Stimulated activated naive B cell treated with anti-CD40 and anti-IgM and Interleukin-4, amounts not matched to agents 10 μg/mL and 1 μg/mL and 100 μg/mL, for 72 hours (primary cell): ENCODE measurements around the gene MROH8.
A peak's percentile ranks its signal among the peaks of the same experiment; 100 is the strongest.

Experiments used
- ATAC-seq, 2 donors: fragments of 150-1000 bp; cut with Tn5 transposase; replicated peaks; 2 replicates each; pipeline ENCODE4 v1.10.0; 2021; ENCODE audit warnings: moderate library complexity in 1 of 2
- DNase-seq: peaks from one replicate; pipeline ENCODE4 v3.0.0; 2021
- H3K27ac Mint-ChIP-seq: one replicate; pipeline ENCODE4 v1.8.0; 2022; ENCODE audit warnings: mild to moderate bottlenecking, mixed read lengths
- H3K27me3 Mint-ChIP-seq, 2 donors: one replicate each; pipeline ENCODE4 v1.8.0; 2022; ENCODE audit warnings: mixed read lengths in 2 of 2
- H3K36me3 Mint-ChIP-seq, 2 donors: one replicate each; pipeline ENCODE4 v1.8.0; 2022; ENCODE audit warnings: mixed read lengths in 2 of 2, mild to moderate bottlenecking in 1 of 2
- H3K4me1 Mint-ChIP-seq, 2 donors: one replicate each; pipeline ENCODE4 v1.8.0; 2022; ENCODE audit warnings: mixed read lengths in 2 of 2, mild to moderate bottlenecking in 1 of 2
- H3K4me3 Mint-ChIP-seq, 2 donors: one replicate each; pipeline ENCODE4 v1.8.0; 2022; ENCODE audit warnings: mild to moderate bottlenecking in 2 of 2, mixed read lengths in 2 of 2, moderate library complexity in 1 of 2
- H3K9me3 Mint-ChIP-seq, 2 donors: one replicate each; pipeline ENCODE4 v1.8.0; 2022; ENCODE audit warnings: mixed read lengths in 2 of 2, mild to moderate bottlenecking in 1 of 2

MROH8 gene

DNA sequence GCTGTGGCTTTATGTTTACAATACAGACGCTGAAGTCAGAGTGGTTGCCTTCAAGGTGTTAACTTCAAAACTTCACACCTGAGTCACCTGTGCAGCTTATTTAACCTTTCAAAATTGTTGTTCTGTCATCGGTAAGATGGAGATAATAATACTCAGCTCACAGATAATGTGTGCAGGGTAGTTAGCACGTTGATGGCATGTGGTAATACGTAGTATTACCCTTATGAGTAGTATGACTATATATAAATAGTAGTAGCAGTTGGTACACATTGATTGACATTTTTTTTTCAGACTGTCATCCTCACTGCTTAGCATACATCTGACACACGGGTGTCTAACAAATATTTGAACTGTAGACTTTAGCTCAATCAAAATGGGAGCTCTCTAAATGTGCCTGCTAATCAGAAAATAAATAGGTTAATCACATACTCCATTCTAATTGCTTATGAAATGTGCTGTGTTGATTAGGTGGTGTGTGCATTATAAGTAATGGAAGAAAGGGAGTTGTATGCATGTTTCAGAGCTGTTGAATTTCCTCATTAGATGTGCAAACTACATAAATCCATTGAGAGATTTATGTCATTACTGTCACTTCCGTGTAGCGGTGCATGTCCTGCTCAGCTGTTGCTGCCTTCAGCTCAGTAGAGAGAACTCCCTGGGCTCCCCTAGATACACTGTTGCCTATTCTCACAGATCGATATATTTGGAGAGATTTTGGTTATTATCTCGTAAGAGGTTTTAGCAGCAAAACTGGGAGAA is 11.2 kb upstream of the MROH8 start:
- ATAC-seq, result no peak
- no peak overlapping the region for H3K4me3 Mint-ChIP-seq
- H3K9me3 Mint-ChIP-seq, result no peaks in the 10 kb centered on the region
- H3K27ac Mint-ChIP-seq, result peak overlapping the region; percentile 14
- no peak for DNase-seq
- peaks cover 46 to 68% of the 10 kb centered on the region in 2 donors for H3K36me3 Mint-ChIP-seq
- H3K4me1 Mint-ChIP-seq, result peaks cover 52 to 74% of the 10 kb centered on the region in 2 donors
- no peaks in the 10 kb centered on the region for H3K27me3 Mint-ChIP-seq

DNA sequence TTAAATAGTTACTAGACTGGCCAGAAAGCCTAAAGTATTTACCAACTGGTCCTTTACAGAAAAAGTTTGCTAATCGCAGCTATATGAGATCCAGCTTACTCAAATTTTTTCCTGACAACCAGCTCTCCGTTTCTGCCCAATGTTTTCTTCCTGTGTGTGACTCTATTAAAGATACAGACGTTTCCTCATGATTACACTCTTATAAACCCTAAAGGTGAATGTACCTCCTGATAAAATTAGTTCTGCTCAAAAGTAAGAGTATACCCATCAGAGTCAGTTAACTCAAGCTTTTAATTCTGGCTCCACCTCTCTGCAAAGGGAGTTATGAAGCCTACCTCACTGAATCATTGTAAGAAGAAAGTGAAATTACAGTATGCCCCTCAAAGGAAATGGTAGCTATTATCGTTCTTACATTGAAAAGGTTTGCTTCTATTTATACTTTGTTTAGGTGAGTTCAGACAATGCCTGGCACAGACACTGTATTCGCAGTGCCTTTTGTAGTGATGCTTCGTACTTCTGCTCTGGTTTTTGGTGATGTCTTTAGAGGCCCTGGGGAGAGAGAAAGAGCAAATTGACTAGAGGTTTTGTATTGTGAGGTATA is 10.2 kb upstream of the MROH8 start:
- peaks cover 46 to 68% of the 10 kb centered on the region in 2 donors for H3K36me3 Mint-ChIP-seq
- no peaks in the 10 kb centered on the region for H3K9me3 Mint-ChIP-seq
- H3K4me1 Mint-ChIP-seq, result peaks cover 45 to 69% of the 10 kb centered on the region in 2 donors
- H3K27ac Mint-ChIP-seq, result peak overlapping the region; percentile 37
- ATAC-seq (peak; percentile 73 to 77), DNase-seq (no peak)
- H3K4me3 Mint-ChIP-seq, result peak overlapping the region; percentile 21 to 47
- no peaks in the 10 kb centered on the region for H3K27me3 Mint-ChIP-seq

DNA sequence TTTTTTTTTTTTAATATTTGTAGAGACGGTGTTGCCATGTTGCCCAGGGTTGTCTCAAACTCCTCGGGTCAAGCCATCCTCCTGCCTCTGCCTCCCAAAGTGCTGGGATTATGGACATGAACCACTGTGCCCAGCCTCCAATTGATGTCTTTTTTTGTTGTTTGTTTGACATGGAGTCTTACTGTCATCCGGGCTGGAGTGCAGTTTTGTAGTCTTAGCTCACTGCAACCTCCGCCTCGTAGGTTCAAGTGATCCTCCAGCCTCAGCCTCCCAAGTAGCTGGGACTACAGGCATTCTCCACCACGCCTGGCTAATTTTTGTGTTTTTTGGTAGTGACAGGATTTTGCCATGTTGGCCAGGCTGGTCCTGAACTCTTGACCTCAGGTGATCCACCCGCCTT is 9.4 kb upstream of the MROH8 start:
- ATAC-seq, result no peak
- no peak for DNase-seq
- Mint-ChIP-seq H3K27ac (no peak overlapping the region), H3K27me3 (no peaks in the 10 kb centered on the region), H3K4me1 (peaks cover 45 to 69% of the 10 kb centered on the region in 2 donors), H3K9me3 (no peaks in the 10 kb centered on the region), H3K4me3 (no peak overlapping the region), H3K36me3 (peaks cover 49 to 69% of the 10 kb centered on the region in 2 donors)

DNA sequence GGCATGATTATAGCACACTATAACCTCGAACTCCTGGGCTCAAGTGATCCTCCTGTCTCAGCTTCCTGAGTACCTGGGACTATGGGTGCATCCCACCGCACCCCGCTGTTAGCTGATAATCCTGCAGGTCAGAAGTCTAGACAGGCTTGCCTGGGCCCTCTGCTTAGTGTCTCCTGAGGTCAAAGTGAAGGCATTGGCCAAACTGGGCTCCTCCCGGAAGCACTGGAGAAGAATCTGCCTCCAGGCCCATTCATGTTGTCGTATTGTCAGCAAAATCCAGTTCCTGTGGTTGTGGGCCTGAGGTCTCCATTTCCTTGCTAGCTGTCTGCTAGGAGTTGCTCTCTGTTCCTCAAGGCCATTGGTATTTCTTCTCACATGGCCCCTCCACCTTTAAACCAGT is 6.3 kb upstream of the MROH8 start:
- Mint-ChIP-seq H3K36me3 (peaks cover 40 to 63% of the 10 kb centered on the region in 2 donors), H3K27me3 (no peaks in the 10 kb centered on the region), H3K9me3 (no peaks in the 10 kb centered on the region), H3K4me1 (peaks cover 40 to 73% of the 10 kb centered on the region in 2 donors), H3K4me3 (no peak overlapping the region), H3K27ac (no peak overlapping the region)
- no peak for ATAC-seq
- no peak for DNase-seq

DNA sequence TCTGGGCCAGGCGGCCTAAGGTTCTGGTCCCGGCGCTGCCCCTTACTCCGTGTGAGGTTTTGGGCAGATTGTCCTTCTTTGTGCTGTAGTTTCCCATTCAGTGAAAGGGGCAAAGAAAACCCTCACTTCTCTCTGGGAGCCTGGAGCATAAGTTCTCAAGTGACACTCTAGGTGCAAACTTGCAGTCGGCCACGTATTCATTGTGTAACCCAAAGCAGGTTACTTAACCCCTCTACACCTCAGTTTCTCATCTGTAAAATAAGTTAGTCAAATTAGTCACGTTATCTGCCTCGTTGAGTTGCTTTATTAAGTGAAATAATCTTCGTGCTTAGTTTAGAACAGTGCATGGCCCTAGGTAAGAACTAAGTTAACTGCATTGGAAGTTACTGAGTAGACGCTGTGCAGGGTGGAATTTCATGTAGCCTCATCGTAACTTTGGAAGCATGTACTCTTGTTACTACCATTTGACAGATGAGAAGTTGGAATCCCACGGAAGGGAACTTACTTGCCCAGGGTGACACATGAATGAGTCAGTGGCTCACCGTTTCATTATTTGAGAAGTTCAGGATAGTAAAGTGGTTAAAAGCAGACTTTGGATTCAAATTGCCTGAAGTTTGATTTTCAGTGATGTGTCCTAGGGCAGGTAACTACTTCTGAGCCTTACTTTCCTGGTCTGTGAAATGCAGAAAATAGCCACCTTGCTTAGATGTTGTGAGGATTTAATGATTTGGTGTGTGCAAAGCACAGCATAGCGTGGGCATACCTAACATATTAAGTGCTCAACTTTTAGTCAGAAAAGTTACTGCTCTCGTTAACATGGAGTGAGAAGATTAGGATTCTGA is 556 bp upstream of the MROH8 start:
- Mint-ChIP-seq H3K9me3 (no peaks in the 10 kb centered on the region), H3K27me3 (no peaks in the 10 kb centered on the region), H3K36me3 (peaks cover 18 to 29% of the 10 kb centered on the region in 2 donors), H3K4me3 (peak overlapping the region; percentile 93 to 97), H3K4me1 (peaks cover 27 to 53% of the 10 kb centered on the region in 2 donors), H3K27ac (peak overlapping the region; percentile 100)
- no peak for DNase-seq
- no peak for ATAC-seq

DNA sequence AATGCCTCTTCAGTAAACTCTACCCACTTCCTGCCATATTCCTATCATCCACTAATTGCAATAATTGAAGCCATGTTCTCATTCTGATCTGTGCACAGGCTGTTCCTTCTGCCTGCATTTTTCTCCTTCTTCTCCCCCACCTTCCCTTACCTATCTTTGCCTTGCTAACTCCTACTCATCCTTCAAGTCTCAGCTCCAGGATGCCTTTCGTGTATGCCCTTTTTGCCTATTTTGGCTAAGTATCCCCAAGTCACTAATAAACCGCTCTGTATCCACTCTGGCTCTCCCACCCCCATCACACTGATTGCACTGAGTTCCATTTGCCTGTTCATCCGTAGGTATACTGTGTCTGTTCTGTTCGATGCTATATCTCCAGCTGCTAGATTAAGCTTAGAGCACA is 6.5 kb downstream of the MROH8 start:
- H3K4me1 Mint-ChIP-seq, result peaks cover 0 to under 1% of the 10 kb centered on the region in 2 donors

DNA sequence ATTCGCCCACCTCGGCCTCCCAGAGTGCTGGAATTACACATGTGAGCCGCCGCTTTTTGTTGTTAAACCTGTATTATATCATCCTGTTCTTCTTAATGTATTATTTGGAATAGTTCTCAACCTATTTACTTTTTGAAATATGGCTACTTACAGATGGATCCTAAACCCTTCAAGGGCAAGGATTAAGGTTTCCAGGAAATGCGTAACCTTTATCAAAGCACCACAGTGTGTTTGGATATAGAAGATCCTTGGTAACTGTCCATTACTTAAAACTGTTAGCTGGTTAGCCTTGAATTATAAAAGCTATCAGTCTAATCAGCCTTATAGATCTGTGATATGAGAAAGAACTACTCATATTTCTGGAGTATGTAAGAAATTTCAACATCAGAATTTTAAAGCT is 12.5 kb downstream of the MROH8 start:
- Mint-ChIP-seq H3K27ac (no peak overlapping the region), H3K9me3 (no peaks in the 10 kb centered on the region), H3K36me3 (peaks cover 4 to 12% of the 10 kb centered on the region in 2 donors), H3K4me1 (no peaks in the 10 kb centered on the region), H3K4me3 (no peak overlapping the region), H3K27me3 (no peaks in the 10 kb centered on the region)
- ATAC-seq (no peak), DNase-seq (no peak)

More for the DNA sequence above, 6.5 kb downstream of the MROH8 start:
- H3K9me3 Mint-ChIP-seq, result no peaks in the 10 kb centered on the region
- ATAC-seq (no peak), DNase-seq (no peak)
- H3K36me3 Mint-ChIP-seq, result peaks cover 9 to 17% of the 10 kb centered on the region in 2 donors
- H3K27me3 Mint-ChIP-seq, result no peaks in the 10 kb centered on the region
- H3K4me3 Mint-ChIP-seq, result no peak overlapping the region
- H3K27ac Mint-ChIP-seq, result no peak overlapping the region

DNA sequence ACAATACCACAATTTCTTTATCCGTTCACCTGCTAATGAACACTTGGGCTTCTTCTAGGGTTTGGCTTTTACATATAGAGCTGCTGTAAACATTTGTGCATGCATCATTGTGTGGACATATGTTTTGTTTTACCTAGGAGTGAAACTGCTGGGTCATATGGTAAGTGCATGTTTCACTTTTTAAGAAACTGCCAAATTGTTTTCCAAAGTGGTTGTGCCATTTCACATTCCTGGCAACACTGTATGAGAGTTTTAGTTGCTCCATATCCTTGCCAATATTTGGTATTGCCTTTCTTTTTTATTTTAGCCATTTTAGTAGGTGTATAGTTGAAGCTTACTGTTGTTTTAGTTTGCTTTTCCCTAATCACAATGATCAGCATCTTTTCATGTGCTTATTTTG is 14.3 kb downstream of the MROH8 start:
- no peak for ATAC-seq
- DNase-seq, result no peak
- Mint-ChIP-seq H3K36me3 (peaks cover 4 to 12% of the 10 kb centered on the region in 2 donors), H3K4me3 (no peak overlapping the region), H3K27me3 (no peaks in the 10 kb centered on the region), H3K27ac (no peak overlapping the region), H3K9me3 (no peaks in the 10 kb centered on the region), H3K4me1 (no peaks in the 10 kb centered on the region)

DNA sequence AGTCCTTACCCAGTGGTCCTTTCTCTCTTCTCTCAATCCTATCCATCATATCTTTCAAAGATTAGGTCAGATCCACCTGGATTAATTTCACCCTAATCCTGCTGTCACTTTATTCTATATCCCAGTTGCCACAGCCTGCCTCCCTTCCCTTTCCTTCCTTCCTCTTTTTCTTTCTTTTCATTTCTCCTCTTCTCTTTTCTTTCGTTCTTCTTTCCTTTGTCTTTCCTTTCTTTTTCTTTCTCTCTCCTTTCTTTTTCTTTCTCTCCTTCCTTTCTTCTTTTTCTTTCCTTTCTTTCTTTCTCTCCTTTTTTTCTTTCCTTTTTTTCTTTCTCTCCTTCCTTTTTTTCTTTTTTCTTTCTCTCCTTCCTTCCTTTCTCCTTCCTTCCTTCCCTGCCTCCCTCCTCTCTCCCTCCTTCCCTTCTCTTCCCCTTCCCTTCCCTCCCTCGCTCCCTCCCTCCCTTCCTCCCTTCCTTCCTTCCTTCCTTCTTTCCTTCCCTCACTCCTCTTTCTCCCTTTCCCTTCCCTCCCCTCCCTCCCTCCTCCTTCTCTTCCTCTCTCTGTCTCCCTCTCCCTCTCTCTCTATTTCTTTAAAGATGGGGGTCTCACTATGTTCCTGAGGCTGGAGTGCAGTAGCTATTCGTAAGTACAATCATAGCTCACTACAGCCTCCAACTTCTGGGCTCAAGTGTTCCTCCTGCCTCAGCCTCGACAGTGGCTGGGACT is 15.4 kb downstream of the MROH8 start:
- no peak overlapping the region for H3K4me3 Mint-ChIP-seq
- ATAC-seq, result no peak
- H3K27ac Mint-ChIP-seq, result no peak overlapping the region
- no peak for DNase-seq
- H3K36me3 Mint-ChIP-seq, result peaks cover 4 to 12% of the 10 kb centered on the region in 2 donors
- no peaks in the 10 kb centered on the region for H3K9me3 Mint-ChIP-seq
- no peaks in the 10 kb centered on the region for H3K4me1 Mint-ChIP-seq
- H3K27me3 Mint-ChIP-seq, result no peaks in the 10 kb centered on the region

DNA sequence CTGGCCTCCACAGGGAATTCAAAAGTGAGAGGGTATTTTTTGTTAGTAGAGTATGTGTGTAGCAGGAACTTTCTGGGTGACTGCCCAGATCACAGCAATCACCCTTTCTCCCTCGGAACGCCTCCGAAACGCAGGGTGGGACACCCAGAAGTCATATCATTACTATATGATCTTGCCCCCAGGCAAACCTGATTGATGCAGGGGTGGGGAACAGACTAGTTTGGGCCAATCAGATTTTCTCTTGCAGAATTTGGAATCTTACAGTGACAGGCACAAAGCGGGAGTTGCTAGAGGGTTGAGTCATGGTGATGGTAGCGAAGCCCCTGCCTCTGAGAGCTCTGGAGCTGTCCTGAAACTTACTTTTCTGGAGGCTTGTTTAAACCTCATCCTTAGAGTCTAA is 16.7 kb downstream of the MROH8 start:
- no peaks in the 10 kb centered on the region for H3K9me3 Mint-ChIP-seq
- ATAC-seq (no peak), DNase-seq (no peak)
- peaks cover 4 to 10% of the 10 kb centered on the region in 2 donors for H3K36me3 Mint-ChIP-seq
- no peak overlapping the region for H3K4me3 Mint-ChIP-seq
- no peak overlapping the region for H3K27ac Mint-ChIP-seq
- H3K4me1 Mint-ChIP-seq, result no peaks in the 10 kb centered on the region
- H3K27me3 Mint-ChIP-seq, result no peaks in the 10 kb centered on the region

DNA sequence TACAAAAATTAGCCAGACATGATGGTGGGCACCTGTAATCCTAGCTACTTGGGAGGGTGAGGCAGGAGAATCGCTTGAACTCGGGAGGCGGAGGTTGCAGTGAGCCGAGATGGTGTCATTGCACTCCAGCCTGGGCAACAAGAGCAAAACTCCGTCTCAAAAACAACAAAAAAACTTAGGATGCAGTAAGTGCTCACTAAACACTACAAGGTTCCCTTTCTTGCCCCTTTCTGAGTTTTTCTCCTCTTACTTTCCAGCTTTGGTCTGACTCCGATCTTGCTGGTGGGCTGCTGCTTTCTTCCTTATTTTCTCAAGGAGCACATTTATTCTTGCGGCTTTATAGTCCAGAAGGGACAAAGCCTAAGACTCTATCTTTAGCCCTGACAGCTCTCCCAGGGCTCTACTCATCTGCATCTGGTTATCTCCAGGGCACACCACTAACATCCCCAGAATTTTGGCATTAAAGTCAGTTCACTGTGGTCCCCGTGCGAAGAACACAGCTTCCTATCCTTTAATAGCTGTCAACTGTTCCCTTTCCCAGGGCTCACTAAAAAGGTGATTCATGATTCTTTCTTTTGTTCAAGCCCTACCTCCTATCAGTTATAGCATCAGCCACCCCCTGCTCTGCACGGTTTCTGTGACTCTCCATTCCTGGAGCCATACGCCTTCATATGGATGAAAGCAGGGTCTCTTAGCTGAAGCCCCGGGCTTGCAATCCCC is 17.4 kb downstream of the MROH8 start:
- Mint-ChIP-seq H3K36me3 (peaks cover 0 to 6% of the 10 kb centered on the region in 2 donors), H3K27me3 (no peaks in the 10 kb centered on the region), H3K4me3 (no peak overlapping the region), H3K27ac (no peak overlapping the region), H3K4me1 (no peaks in the 10 kb centered on the region), H3K9me3 (no peaks in the 10 kb centered on the region)
- no peak for ATAC-seq
- DNase-seq, result no peak

DNA sequence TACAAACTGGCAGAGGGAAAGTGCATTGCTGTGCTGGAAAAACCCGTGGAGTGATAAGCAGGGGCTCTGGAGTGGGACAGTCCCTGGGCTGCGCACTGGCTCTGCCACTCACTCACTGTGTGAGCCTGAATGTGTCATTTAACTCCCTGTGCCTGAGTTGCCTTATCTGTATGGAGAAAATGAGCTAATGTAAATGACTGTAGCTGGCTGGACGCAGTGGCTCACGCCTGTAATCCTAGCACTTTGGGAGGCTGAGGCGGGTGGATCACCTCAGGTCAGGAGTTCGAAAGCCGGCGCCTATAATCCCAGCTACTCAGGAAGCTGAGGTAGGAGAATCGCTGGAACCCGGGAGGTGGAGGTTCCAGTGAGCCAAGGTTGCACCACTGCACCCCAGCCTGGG is 18.7 kb downstream of the MROH8 start:
- no peak overlapping the region for H3K4me3 Mint-ChIP-seq
- H3K4me1 Mint-ChIP-seq, result no peaks in the 10 kb centered on the region
- H3K27me3 Mint-ChIP-seq, result no peaks in the 10 kb centered on the region
- DNase-seq, result no peak
- ATAC-seq, result no peak
- peaks cover 0 to 1% of the 10 kb centered on the region in 2 donors for H3K36me3 Mint-ChIP-seq
- no peak overlapping the region for H3K27ac Mint-ChIP-seq
- H3K9me3 Mint-ChIP-seq, result no peaks in the 10 kb centered on the region

DNA sequence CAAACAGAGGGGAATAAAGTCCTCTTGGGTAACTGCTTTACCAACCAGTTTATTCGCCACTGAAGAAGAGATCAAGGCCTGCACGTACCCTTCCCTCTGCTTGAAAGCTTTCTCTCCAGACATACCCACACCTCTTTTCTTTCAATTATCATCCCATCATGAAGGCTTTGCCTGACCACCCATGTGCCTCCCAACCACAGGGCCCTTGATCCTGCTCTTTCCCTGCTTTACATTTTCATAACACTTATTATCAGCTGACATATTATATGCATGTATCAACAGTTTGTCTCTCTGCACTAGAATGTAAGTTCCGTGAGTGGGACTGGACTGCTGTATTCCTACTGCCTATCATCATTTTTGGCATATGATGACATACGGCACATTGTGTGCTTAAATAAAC is 21.1 kb downstream of the MROH8 start:
- no peaks in the 10 kb centered on the region for H3K4me1 Mint-ChIP-seq
- ATAC-seq, result no peak
- H3K9me3 Mint-ChIP-seq, result no peaks in the 10 kb centered on the region
- H3K4me3 Mint-ChIP-seq, result no peak overlapping the region
- peaks cover 2 to 3% of the 10 kb centered on the region in 2 donors for H3K36me3 Mint-ChIP-seq
- DNase-seq, result no peak
- H3K27me3 Mint-ChIP-seq, result no peaks in the 10 kb centered on the region
- H3K27ac Mint-ChIP-seq, result no peak overlapping the region
